IPS-20b (cell line): Measurements from ENCODE around the gene MBD3L3.
"Not testable (repeated sequence)": the region's sequence is repeated elsewhere in the genome, so short reads cannot be mapped to it uniquely, and the experiment has no call there.

Source experiments
- H3K27ac ChIP-seq: one replicate; pipeline ENCODE4 v1.5.1; 2013; ENCODE audit warnings: low read length
- H3K27me3 ChIP-seq: 2 replicates; pipeline ENCODE4 v1.6.1; 2013; ENCODE audit warnings: mild to moderate bottlenecking, low read length, inconsistent platforms; ENCODE audit not compliant: insufficient read depth
- H3K36me3 ChIP-seq: 2 replicates; pipeline ENCODE4 v1.6.1; 2013; ENCODE audit warnings: low read depth, mild to moderate bottlenecking, inconsistent platforms, low read length, moderate library complexity; ENCODE audit not compliant: insufficient read depth
- H3K4me1 ChIP-seq: 2 replicates; pipeline ENCODE4 v1.6.1; 2013; ENCODE audit warnings: mild to moderate bottlenecking, control low read depth, inconsistent platforms, low read length, moderate library complexity; ENCODE audit not compliant: insufficient read depth
- H3K4me3 ChIP-seq: 2 replicates; pipeline ENCODE4 v1.5.1; 2013; ENCODE audit warnings: mild to moderate bottlenecking, low read length, inconsistent platforms
- H3K9ac ChIP-seq: 2 replicates; pipeline ENCODE4 v1.6.1; 2013; ENCODE audit warnings: low read depth, mild to moderate bottlenecking, inconsistent platforms, low read length, moderate library complexity
- H3K9me3 ChIP-seq: 2 replicates; pipeline ENCODE4 v1.6.1; 2013; ENCODE audit warnings: mild to moderate bottlenecking, low read depth, low read length, inconsistent platforms; ENCODE audit not compliant: insufficient read depth

The MBD3L3 gene

GRCh38 chr19:7076151-7076550 lies 17.7 kb upstream of the MBD3L3 start:
- Histone ChIP-seq H3K9ac (no peak overlapping the region), H3K27me3 (no peaks in the 10 kb centered on the region), H3K4me3 (no peak overlapping the region), H3K4me1 (no peaks in the 10 kb centered on the region), H3K9me3 (peaks cover 47% of the 10 kb centered on the region), H3K36me3 (peaks cover 85% of the 10 kb centered on the region), H3K27ac (no peak overlapping the region)

- Histone ChIP-seq H3K9ac (no peak overlapping the region), H3K4me3 (no peak overlapping the region)
Observed at GRCh38 chr19:7074705-7075282, 16.3 kb upstream of the MBD3L3 start.

GRCh38 chr19:7072541-7072940 lies 14.1 kb upstream of the MBD3L3 start:
- H3K27me3 ChIP-seq: no peaks in the 10 kb centered on the region
- peaks cover 54% of the 10 kb centered on the region for H3K36me3 ChIP-seq
- H3K4me1 ChIP-seq: no peaks in the 10 kb centered on the region
- no peak overlapping the region for H3K27ac ChIP-seq
- H3K9ac ChIP-seq: no peak overlapping the region
- H3K9me3 ChIP-seq: peaks cover 20% of the 10 kb centered on the region
- H3K4me3 ChIP-seq: no peak overlapping the region

More at GRCh38 chr19:7074705-7075282, 16.3 kb upstream of the MBD3L3 start:
- Histone ChIP-seq H3K36me3 (peaks cover 75% of the 10 kb centered on the region), H3K4me1 (no peaks in the 10 kb centered on the region), H3K27ac (no peak overlapping the region), H3K9me3 (peaks cover 35% of the 10 kb centered on the region), H3K27me3 (no peaks in the 10 kb centered on the region)

GRCh38 chr19:7069904-7070226 lies 11.4 kb upstream of the MBD3L3 start:
- Histone ChIP-seq H3K36me3 (peaks cover 27% of the 10 kb centered on the region), H3K27ac (no peak overlapping the region), H3K4me3 (peak overlapping the region; percentile 73), H3K9ac (peak overlapping the region; percentile 88; the same call in 1 of the 2 replicates), H3K4me1 (no peaks in the 10 kb centered on the region), H3K27me3 (no peaks in the 10 kb centered on the region), H3K9me3 (peaks cover 14% of the 10 kb centered on the region; the same call in 1 of the 2 replicates)

- Histone ChIP-seq H3K9me3 (peaks cover 14% of the 10 kb centered on the region; the same call in 1 of the 2 replicates), H3K27me3 (no peaks in the 10 kb centered on the region), H3K9ac (peak within 1 kb of the TSS; percentile 88; the same call in 1 of the 2 replicates), H3K36me3 (peaks cover 22% of the 10 kb centered on the region), H3K4me3 (peak within 1 kb of the TSS; percentile 73), H3K27ac (peak within 1 kb of the TSS; percentile 94), H3K4me1 (no peaks in the 10 kb centered on the region)
Observed at GRCh38 chr19:7069042-7069903, 10.8 kb upstream of the MBD3L3 start, which contains the start of gene ZNF557. TSS of gene ZNF557 (plus strand) at chr19:7069703. CDS start at chr19:7075075, 5,372 bp downstream.

GRCh38 chr19:7068599-7068998 lies 10.1 kb upstream of the MBD3L3 start:
- H3K9me3 ChIP-seq: peaks cover 17% of the 10 kb centered on the region
- H3K4me1 ChIP-seq: no peaks in the 10 kb centered on the region
- peak overlapping the region; percentile 58 for H3K4me3 ChIP-seq
- no peak overlapping the region for H3K9ac ChIP-seq
- H3K36me3 ChIP-seq: peaks cover 18% of the 10 kb centered on the region
- no peak overlapping the region for H3K27ac ChIP-seq
- no peaks in the 10 kb centered on the region for H3K27me3 ChIP-seq

GRCh38 chr19:7067716-7068115 lies 9.2 kb upstream of the MBD3L3 start:
- H3K27me3 ChIP-seq: no peaks in the 10 kb centered on the region
- no peak overlapping the region for H3K4me3 ChIP-seq
- H3K4me1 ChIP-seq: no peaks in the 10 kb centered on the region
- H3K36me3 ChIP-seq: peaks cover 12% of the 10 kb centered on the region
- H3K9me3 ChIP-seq: peaks cover 22% of the 10 kb centered on the region
- H3K27ac ChIP-seq: no peak overlapping the region
- H3K9ac ChIP-seq: no peak overlapping the region

GRCh38 chr19:7067122-7067521 lies 8.6 kb upstream of the MBD3L3 start:
- not testable (repeated sequence) for H3K36me3 ChIP-seq, H3K27me3 ChIP-seq, H3K4me3 ChIP-seq, H3K4me1 ChIP-seq, H3K9ac ChIP-seq, H3K27ac ChIP-seq
- peaks cover 22% of the 10 kb centered on the region for H3K9me3 ChIP-seq

GRCh38 chr19:7063764-7064418 lies 5.4 kb upstream of the MBD3L3 start:
- Histone ChIP-seq H3K4me1 (no peaks in the 10 kb centered on the region), H3K27ac (no peak overlapping the region), H3K9me3 (peaks cover 21% of the 10 kb centered on the region), H3K9ac (no peak overlapping the region), H3K36me3 (no peaks in the 10 kb centered on the region), H3K27me3 (no peaks in the 10 kb centered on the region), H3K4me3 (no peak overlapping the region)

GRCh38 chr19:7063339-7063738 lies 4.9 kb upstream of the MBD3L3 start:
- Histone ChIP-seq H3K27me3 (no peaks in the 10 kb centered on the region), H3K4me1 (no peaks in the 10 kb centered on the region), H3K9ac (no peak overlapping the region), H3K4me3 (no peak overlapping the region), H3K27ac (no peak overlapping the region), H3K9me3 (peaks cover 15% of the 10 kb centered on the region), H3K36me3 (no peaks in the 10 kb centered on the region)

GRCh38 chr19:7059977-7060376 lies 1.5 kb upstream of the MBD3L3 start:
- H3K27me3 ChIP-seq, H3K9ac ChIP-seq, H3K9me3 ChIP-seq: not testable (repeated sequence)

More at GRCh38 chr19:7059977-7060376, 1.5 kb upstream of the MBD3L3 start:
- not testable (repeated sequence) for H3K4me3 ChIP-seq, H3K27ac ChIP-seq, H3K36me3 ChIP-seq, H3K4me1 ChIP-seq
